Measurements from ENCODE around the gene CCR2.

Gene CCR2

GRCh38 chr3:46369151-46369550 is 15.2 kb downstream of the CCR2 start:
- WGBS (ENCODE audit: insufficient coverage), result 100% methylated on average over 3 of the region's 4 CpGs
- ChIA-PET CTCF (interaction anchor here (0.6 to 12.3 kb wide), 27 partner anchors 9 to 429 kb away, joined by 3 to 231 read pairs (median 6); partner anchors contain the start of genes CCR1 and CCR2), POLR2A (no interaction called here)
- Histone ChIP-seq H3K27me3 (replicated peaks in 2 of 5; ENCODE audit: control insufficient read depth in 4 of 5, insufficient read depth in 5 of 5, low read length in 4 of 5) (no peaks in the 10 kb centered on the region), H3K4me1 (ENCODE audit: control extremely low read depth in 1 of 4, control insufficient read depth in 4 of 4, insufficient read depth in 4 of 4, low read length in 3 of 4) (peaks cover 8 to 31% (median 19%) of the 10 kb centered on the region in 4 experiments), H3K36me3 (ENCODE audit: control insufficient read depth in 4 of 4, insufficient read depth in 4 of 4, low read length in 3 of 4) (no peaks in the 10 kb centered on the region), H3K4me3 (ENCODE audit: control insufficient read depth in 1 of 7, extremely low read depth in 1 of 7, insufficient read depth in 4 of 7, low read depth in 2 of 7, low read length in 6 of 7) (no peak overlapping the region), H3K27ac (ENCODE audit: insufficient read depth in 1 of 2, low read depth in 1 of 2, low read length in 2 of 2, poor library complexity in 1 of 2, severe bottlenecking in 2 of 2) (no peak overlapping the region), H3K9me3 (ENCODE audit: control extremely low read depth in 1 of 5, control insufficient read depth in 4 of 5, insufficient read depth in 2 of 5, low read depth in 1 of 5, low read length in 4 of 5) (no peaks in the 10 kb centered on the region)
- DNase-seq, result no peak

DNA sequence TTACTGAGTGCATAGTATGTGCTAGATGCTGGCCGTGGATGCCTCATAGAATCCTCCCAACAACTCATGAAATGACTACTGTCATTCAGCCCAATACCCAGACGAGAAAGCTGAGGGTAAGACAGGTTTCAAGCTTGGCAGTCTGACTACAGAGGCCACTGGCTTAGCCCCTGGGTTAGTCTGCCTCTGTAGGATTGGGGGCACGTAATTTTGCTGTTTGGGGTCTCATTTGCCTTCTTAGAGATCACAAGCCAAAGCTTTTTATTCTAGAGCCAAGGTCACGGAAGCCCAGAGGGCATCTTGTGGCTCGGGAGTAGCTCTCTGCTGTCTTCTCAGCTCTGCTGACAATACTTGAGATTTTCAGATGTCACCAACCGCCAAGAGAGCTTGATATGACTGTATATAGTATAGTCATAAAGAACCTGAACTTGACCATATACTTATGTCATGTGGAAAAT is 15.8 kb downstream of the CCR2 start:
- POLR2A ChIA-PET, result no interaction called here
- WGBS (ENCODE audit: insufficient coverage), result 100% methylated on average over 3 of the region's 6 CpGs
- DNase-seq, result no peak
- Histone ChIP-seq H3K4me1 (ENCODE audit: control extremely low read depth in 1 of 4, control insufficient read depth in 4 of 4, insufficient read depth in 4 of 4, low read length in 3 of 4) (peaks cover 8 to 34% (median 22%) of the 10 kb centered on the region in 4 experiments), H3K27me3 (replicated peaks in 2 of 5; ENCODE audit: control insufficient read depth in 4 of 5, insufficient read depth in 5 of 5, low read length in 4 of 5) (no peaks in the 10 kb centered on the region), H3K9me3 (ENCODE audit: control extremely low read depth in 1 of 5, control insufficient read depth in 4 of 5, insufficient read depth in 2 of 5, low read depth in 1 of 5, low read length in 4 of 5) (no peaks in the 10 kb centered on the region), H3K4me3 (ENCODE audit: control insufficient read depth in 1 of 7, extremely low read depth in 1 of 7, insufficient read depth in 4 of 7, low read depth in 2 of 7, low read length in 6 of 7) (no peak overlapping the region), H3K36me3 (ENCODE audit: control insufficient read depth in 4 of 4, insufficient read depth in 4 of 4, low read length in 3 of 4) (no peaks in the 10 kb centered on the region), H3K27ac (ENCODE audit: insufficient read depth in 1 of 2, low read depth in 1 of 2, low read length in 2 of 2, poor library complexity in 1 of 2, severe bottlenecking in 2 of 2) (no peak overlapping the region)
- CTCF ChIA-PET, result interaction anchor here (0.7 to 12.3 kb wide), 20 partner anchors 8 to 429 kb away, joined by 3 to 231 read pairs (median 6); partner anchors contain the start of genes CCR1 and CCR2

- peak in 2 of 3 donors; percentile 52 to 61 for DNase-seq
- no CpG with 5 or more reads among the region's 5 CpGs for WGBS (ENCODE audit: insufficient coverage)
- Histone ChIP-seq H3K4me1 (ENCODE audit: control extremely low read depth in 1 of 4, control insufficient read depth in 4 of 4, insufficient read depth in 4 of 4, low read length in 3 of 4) (peaks cover 10 to 45% (median 28%) of the 10 kb centered on the region in 4 experiments), H3K27me3 (replicated peaks in 2 of 5; ENCODE audit: control insufficient read depth in 4 of 5, insufficient read depth in 5 of 5, low read length in 4 of 5) (no peaks in the 10 kb centered on the region), H3K27ac (ENCODE audit: insufficient read depth in 1 of 2, low read depth in 1 of 2, low read length in 2 of 2, poor library complexity in 1 of 2, severe bottlenecking in 2 of 2) (no peak within 1 kb of the TSS), H3K9me3 (ENCODE audit: control extremely low read depth in 1 of 5, control insufficient read depth in 4 of 5, insufficient read depth in 2 of 5, low read depth in 1 of 5, low read length in 4 of 5) (no peaks in the 10 kb centered on the region), H3K36me3 (ENCODE audit: control insufficient read depth in 4 of 4, insufficient read depth in 4 of 4, low read length in 3 of 4) (no peaks in the 10 kb centered on the region), H3K4me3 (ENCODE audit: control insufficient read depth in 1 of 7, extremely low read depth in 1 of 7, insufficient read depth in 4 of 7, low read depth in 2 of 7, low read length in 6 of 7) (peak within 1 kb of the TSS in 1 of 7 experiments; percentile 3)
- ChIA-PET CTCF (interaction anchor here (0.7 to 12.3 kb wide), 24 partner anchors 9 to 433 kb away, joined by 3 to 231 read pairs (median 5); partner anchors contain the start of genes CCR1 and CCR2), POLR2A (interaction anchor here (1.0 kb wide), 1 partner anchor 12 kb away, joined by 3 read pairs; no protein-coding TSS in a partner anchor)
Measured at GRCh38 chr3:46370839-46371518, 17.1 kb downstream of the CCR2 start, which contains the start of gene CCR5. TSS of gene CCR5 (plus strand) at chr3:46370946. CDS start at chr3:46372903, 1,957 bp downstream.

- ChIA-PET CTCF (interaction anchor here (0.7 to 12.3 kb wide), 26 partner anchors 8 to 435 kb away, joined by 3 to 231 read pairs (median 4); partner anchors contain the start of genes CCR1 and CCR2), POLR2A (no interaction called here)
- DNase-seq, result no peak
- Histone ChIP-seq H3K36me3 (ENCODE audit: control insufficient read depth in 4 of 4, insufficient read depth in 4 of 4, low read length in 3 of 4) (no peaks in the 10 kb centered on the region), H3K27ac (ENCODE audit: insufficient read depth in 1 of 2, low read depth in 1 of 2, low read length in 2 of 2, poor library complexity in 1 of 2, severe bottlenecking in 2 of 2) (no peak overlapping the region), H3K27me3 (replicated peaks in 2 of 5; ENCODE audit: control insufficient read depth in 4 of 5, insufficient read depth in 5 of 5, low read length in 4 of 5) (no peaks in the 10 kb centered on the region), H3K4me3 (ENCODE audit: control insufficient read depth in 1 of 7, extremely low read depth in 1 of 7, insufficient read depth in 4 of 7, low read depth in 2 of 7, low read length in 6 of 7) (no peak overlapping the region), H3K4me1 (ENCODE audit: control extremely low read depth in 1 of 4, control insufficient read depth in 4 of 4, insufficient read depth in 4 of 4, low read length in 3 of 4) (peaks cover 10 to 52% (median 32%) of the 10 kb centered on the region in 4 experiments), H3K9me3 (ENCODE audit: control extremely low read depth in 1 of 5, control insufficient read depth in 4 of 5, insufficient read depth in 2 of 5, low read depth in 1 of 5, low read length in 4 of 5) (no peaks in the 10 kb centered on the region)
- 58% methylated on average over 5 of the region's 10 CpGs for WGBS (ENCODE audit: insufficient coverage)
Measured at GRCh38 chr3:46371519-46372340, 17.8 kb downstream of the CCR2 start.

- peak; percentile 55 to 76 (median 73) for DNase-seq
- 100% methylated on average over 8 of the region's 9 CpGs for WGBS (ENCODE audit: insufficient coverage)
- Histone ChIP-seq H3K27ac (ENCODE audit: insufficient read depth in 1 of 2, low read depth in 1 of 2, low read length in 2 of 2, poor library complexity in 1 of 2, severe bottlenecking in 2 of 2) (no peak overlapping the region), H3K36me3 (ENCODE audit: control insufficient read depth in 4 of 4, insufficient read depth in 4 of 4, low read length in 3 of 4) (no peaks in the 10 kb centered on the region), H3K4me3 (ENCODE audit: control insufficient read depth in 1 of 7, extremely low read depth in 1 of 7, insufficient read depth in 4 of 7, low read depth in 2 of 7, low read length in 6 of 7) (no peak overlapping the region), H3K9me3 (ENCODE audit: control extremely low read depth in 1 of 5, control insufficient read depth in 4 of 5, insufficient read depth in 2 of 5, low read depth in 1 of 5, low read length in 4 of 5) (no peaks in the 10 kb centered on the region), H3K4me1 (ENCODE audit: control extremely low read depth in 1 of 4, control insufficient read depth in 4 of 4, insufficient read depth in 4 of 4, low read length in 3 of 4) (peaks cover 10 to 54% (median 33%) of the 10 kb centered on the region in 4 experiments), H3K27me3 (replicated peaks in 2 of 5; ENCODE audit: control insufficient read depth in 4 of 5, insufficient read depth in 5 of 5, low read length in 4 of 5) (no peaks in the 10 kb centered on the region)
- POLR2A ChIA-PET, result no interaction called here
- CTCF ChIA-PET, result interaction anchor here (0.7 to 12.3 kb wide), 23 partner anchors 8 to 436 kb away, joined by 3 to 231 read pairs (median 4); partner anchors contain the start of genes CCR1 and CCR2
Measured at GRCh38 chr3:46372492-46373359, 18.8 kb downstream of the CCR2 start.

GRCh38 chr3:46374755-46375154 is 20.8 kb downstream of the CCR2 start:
- 100% methylated on average over 2 of the region's 3 CpGs for WGBS (ENCODE audit: insufficient coverage)
- no peak overlapping the region for H3K27ac ChIP-seq (ENCODE audit: insufficient read depth in 1 of 2, low read depth in 1 of 2, low read length in 2 of 2, poor library complexity in 1 of 2, severe bottlenecking in 2 of 2)
- DNase-seq, result no peak
- no peaks in the 10 kb centered on the region for H3K27me3 ChIP-seq (replicated peaks in 2 of 5; ENCODE audit: control insufficient read depth in 4 of 5, insufficient read depth in 5 of 5, low read length in 4 of 5)
- H3K9me3 ChIP-seq (ENCODE audit: control extremely low read depth in 1 of 5, control insufficient read depth in 4 of 5, insufficient read depth in 2 of 5, low read depth in 1 of 5, low read length in 4 of 5), result no peaks in the 10 kb centered on the region
- no peaks in the 10 kb centered on the region for H3K36me3 ChIP-seq (ENCODE audit: control insufficient read depth in 4 of 4, insufficient read depth in 4 of 4, low read length in 3 of 4)
- ChIA-PET POLR2A (interaction anchor here (0.7 kb wide), 1 partner anchor 98 kb away, joined by 3 read pairs; no protein-coding TSS in a partner anchor), CTCF (interaction anchor here (0.6 to 12.3 kb wide), 8 partner anchors 9 to 291 kb away, joined by 3 to 231 read pairs (median 3); partner anchors contain the start of gene CCR1)
- no peak overlapping the region for H3K4me3 ChIP-seq (ENCODE audit: control insufficient read depth in 1 of 7, extremely low read depth in 1 of 7, insufficient read depth in 4 of 7, low read depth in 2 of 7, low read length in 6 of 7)
- peaks cover 10 to 50% (median 33%) of the 10 kb centered on the region in 4 experiments for H3K4me1 ChIP-seq (ENCODE audit: control extremely low read depth in 1 of 4, control insufficient read depth in 4 of 4, insufficient read depth in 4 of 4, low read length in 3 of 4)

Measured in common myeloid progenitor, CD34-positive (primary cell).